Small intestine (tissue), 7 donors: ENCODE data around the gene PSMB2. TPM values are rescaled to one million over a fixed set of nuclear protein-coding genes. Genes with fewer than 3 reads are reported as not detected.
A peak's percentile ranks its signal among the peaks of the same experiment; 100 is the strongest.
"Not testable (repeated sequence)": the region's sequence is repeated elsewhere in the genome, so short reads cannot be mapped to it uniquely, and the experiment has no call there.

Source experiments
- DNase-seq, 2 donors: peaks; one replicate each; pipeline versions ENCODE4 v3.0.0 to v3.0.0-alpha.2; 2013
- FAIRE-seq: peaks from 2 replicates; lab custom pipeline; 2012; peaks lifted over from hg19 to GRCh38; lab: Jason Lieb, UNC
- H3K27ac ChIP-seq, 3 donors: one replicate each; pipeline ENCODE4 v1.5.1; 2013; ENCODE audit warnings: low read length in 2 of 3, mild to moderate bottlenecking in 2 of 3, control low read depth in 1 of 3, inconsistent platforms in 1 of 3, low read depth in 1 of 3, moderate library complexity in 1 of 3
- H3K27me3 ChIP-seq, 3 donors: one replicate each; pipeline ENCODE4 v1.6.1; 2013; ENCODE audit warnings: low read length in 3 of 3, inconsistent platforms in 1 of 3; ENCODE audit not compliant: control insufficient read depth in 3 of 3, insufficient read depth in 3 of 3
- H3K36me3 ChIP-seq, 3 donors: one replicate each; pipeline ENCODE4 v1.6.1; 2013; ENCODE audit warnings: low read length in 3 of 3, inconsistent platforms in 1 of 3, low read depth in 1 of 3, mild to moderate bottlenecking in 1 of 3, moderate library complexity in 1 of 3; ENCODE audit not compliant: control insufficient read depth in 3 of 3, insufficient read depth in 2 of 3
- H3K4me1 ChIP-seq, 3 donors: one replicate each; pipeline ENCODE4 v1.6.1; 2013; ENCODE audit warnings: low read length in 2 of 3, inconsistent platforms in 1 of 3, low read depth in 1 of 3, mild to moderate bottlenecking in 1 of 3, moderate library complexity in 1 of 3; ENCODE audit not compliant: control insufficient read depth in 3 of 3, insufficient read depth in 2 of 3
- H3K4me3 ChIP-seq, 3 donors: one replicate each; pipeline ENCODE4 v1.5.1; 2013; ENCODE audit warnings: low read length in 3 of 3, control low read depth in 1 of 3, inconsistent platforms in 1 of 3, low read depth in 1 of 3, mild to moderate bottlenecking in 1 of 3, moderate library complexity in 1 of 3
- H3K9me3 ChIP-seq, 2 donors: one replicate each; pipeline ENCODE4 v1.6.1; 2013; ENCODE audit warnings: low read depth in 1 of 2, low read length in 1 of 2; ENCODE audit not compliant: control insufficient read depth in 2 of 2, insufficient read depth in 1 of 2
- WGBS, 3 donors: extraction: QIAGEN DNeasy Blood & Tissue Kit; methylation state at CpG; one replicate each; pipeline ENCODE4 v1.1.7; 2013; 5-methylcytosine and 5-hydroxymethylcytosine counted together
- polyA plus RNA-seq, 4 donors: library from polyadenylated mRNA; stranded (reverse) in 3 of 4; unstranded in 1 of 4; fragments of 200-250 nt in 3 of 4; fragments of 120-200 nt in 1 of 4; gene quantifications; one replicate each; pipeline versions ENCODE4 v1.2.1 to v1.2.3, GENCODE V29; 2013
- donor health status: healthy with polysubstance abuse.
- donor health status: control.
- donor health status: control.
- donor health status: Bipolar disorder and iron deficiency.
- donor health status: healthy.

PSMB2 gene
- polyA plus RNA-seq, 4 donors = 30.9 to 76.2 (median 44.8) TPM

- WGBS, 3 donors = 9 to 18% (median 13%) methylated on average over 54 to 70 of the region's 70 CpGs
- Histone ChIP-seq H3K27me3 (peaks cover 0 to 56% (median 9%) of the 10 kb centered on the region in 3 donors), H3K36me3 (no peaks in the 10 kb centered on the region), H3K27ac (no peak overlapping the region), H3K4me3 (peak overlapping the region; percentile 25 to 43 (median 30)), H3K4me1 (peaks cover 0 to 32% (median 2%) of the 10 kb centered on the region in 3 donors), H3K9me3 (no peaks in the 10 kb centered on the region)
- FAIRE-seq (no peak), DNase-seq (peak; percentile 58 to 78)
These were observed 64.0 kb downstream of the PSMB2 start for GRCh38 chr1:35577071-35577998.

- not testable (repeated sequence) for H3K27ac ChIP-seq, H3K4me3 ChIP-seq, H3K36me3 ChIP-seq, H3K9me3 ChIP-seq, FAIRE-seq
- WGBS, 3 donors = 27 to 56% (median 46%) methylated on average over 32 to 37 of the region's 37 CpGs
- DNase-seq = peak in 1 of 2 donors; percentile 37
- H3K4me1 ChIP-seq = peaks cover 0 to 32% (median 2%) of the 10 kb centered on the region in 3 donors
- H3K27me3 ChIP-seq = peaks cover 0 to 62% (median 10%) of the 10 kb centered on the region in 3 donors
These were observed 64.6 kb downstream of the PSMB2 start for GRCh38 chr1:35576766-35577070.

GRCh38 chr1:35576061-35576765 is 65.1 kb downstream of the PSMB2 start:
- 69 to 86% (median 84%) methylated on average over 10 of the region's 10 CpGs for WGBS, 3 donors
- Histone ChIP-seq H3K4me1 (peaks cover 0 to 32% (median 2%) of the 10 kb centered on the region in 3 donors), H3K4me3 (no peak overlapping the region), H3K36me3 (no peaks in the 10 kb centered on the region), H3K27me3 (peaks cover 0 to 67% (median 14%) of the 10 kb centered on the region in 3 donors), H3K9me3 (no peaks in the 10 kb centered on the region), H3K27ac (no peak overlapping the region)
- FAIRE-seq (no peak), DNase-seq (peak in 1 of 2 donors; percentile 19)

- WGBS, 3 donors = 78 to 90% (median 83%) methylated on average over 5 of the region's 5 CpGs
- peaks cover 0 to 75% (median 15%) of the 10 kb centered on the region in 3 donors for H3K27me3 ChIP-seq
- peak in 1 of 2 donors; percentile 40 for DNase-seq
These were observed 65.8 kb downstream of the PSMB2 start for GRCh38 chr1:35575416-35575958.

GRCh38 chr1:35574655-35575415 is 66.5 kb downstream of the PSMB2 start:
- Histone ChIP-seq H3K4me1 (peaks cover 0 to 32% (median 2%) of the 10 kb centered on the region in 3 donors), H3K4me3 (no peak overlapping the region), H3K27ac (no peak overlapping the region), H3K36me3 (no peaks in the 10 kb centered on the region), H3K9me3 (no peaks in the 10 kb centered on the region), H3K27me3 (peaks cover 0 to 81% (median 15%) of the 10 kb centered on the region in 3 donors)
- peak in 1 of 2 donors; percentile 57 for DNase-seq
- no peak for FAIRE-seq
- whole genome bisulfite sequencing, 3 donors = 66 to 78% (median 78%) methylated on average over 30 of the region's 30 CpGs

More at GRCh38 chr1:35575416-35575958, 65.8 kb downstream of the PSMB2 start:
- FAIRE-seq = no peak
- Histone ChIP-seq H3K36me3 (no peaks in the 10 kb centered on the region), H3K9me3 (no peaks in the 10 kb centered on the region), H3K27ac (no peak overlapping the region), H3K4me1 (peaks cover 0 to 32% (median 2%) of the 10 kb centered on the region in 3 donors), H3K4me3 (no peak overlapping the region)

GRCh38 chr1:35574125-35574654 is 67.1 kb downstream of the PSMB2 start:
- no peak overlapping the region for H3K27ac ChIP-seq
- DNase-seq (peak in 1 of 2 donors; percentile 46), FAIRE-seq (no peak)
- H3K27me3 ChIP-seq = peaks cover 0 to 82% (median 15%) of the 10 kb centered on the region in 3 donors
- H3K9me3 ChIP-seq = no peaks in the 10 kb centered on the region
- no peaks in the 10 kb centered on the region for H3K36me3 ChIP-seq
- peak overlapping the region in 1 of 3 donors; percentile 48 for H3K4me3 ChIP-seq
- WGBS, 3 donors = 52 to 57% (median 54%) methylated on average over 33 to 48 of the region's 48 CpGs
- H3K4me1 ChIP-seq = peaks cover 0 to 32% (median 2%) of the 10 kb centered on the region in 3 donors

GRCh38 chr1:35573198-35574124 is 67.9 kb downstream of the PSMB2 start, which contains the start of gene TFAP2E:
Gene TFAP2E (plus strand): TSS chr1:35573314. CDS start chr1:35573578, 264 bp downstream.
- Histone ChIP-seq H3K27me3 (peaks cover 0 to 78% (median 15%) of the 10 kb centered on the region in 3 donors), H3K4me1 (peaks cover 0 to 30% (median 2%) of the 10 kb centered on the region in 3 donors), H3K27ac (no peak within 1 kb of the TSS), H3K4me3 (peak within 1 kb of the TSS in 2 of 3 donors; percentile 39 to 48), H3K36me3 (no peaks in the 10 kb centered on the region), H3K9me3 (no peaks in the 10 kb centered on the region)
- WGBS, 3 donors = 5 to 19% (median 17%) methylated on average over 77 to 95 of the region's 95 CpGs
- FAIRE-seq (no peak), DNase-seq (peak; percentile 38 to 77)
